LNCaP clone FGC (cell line): Measurements from ENCODE around the gene RNASE11.

Experiments used
- DNase-seq: peaks from one replicate; pipeline ENCODE4 v3.0.0-alpha.2; 2011; ENCODE audit warnings: low read depth
- H3K4me3 ChIP-seq: 2 replicates; pipeline ENCODE4 v1.5.1; 2011; ENCODE audit warnings: mild to moderate bottlenecking, low read depth, low read length, control low read depth
- CTCF ChIP-seq: IDR thresholded peaks from 2 replicates; pipeline ENCODE4 v1.5.1; 2012; ENCODE audit warnings: mild to moderate bottlenecking; ENCODE audit not compliant: control insufficient read depth, insufficient read depth; ENCODE audit errors: extremely low read depth

Gene RNASE11

GRCh38 chr14:20628063-20628854 lies 40.5 kb upstream of the RNASE11 start:
- no peak for DNase-seq
- no peak overlapping the region for H3K4me3 ChIP-seq
- TF ChIP-seq CTCF: no peak

- DNase-seq: no peak
- H3K4me3 ChIP-seq: no peak overlapping the region
- TF ChIP-seq CTCF: no peak
Observed at GRCh38 chr14:20627346-20628027, 39.7 kb upstream of the RNASE11 start.

- TF ChIP-seq CTCF: no peak
- no peak for DNase-seq
- no peak overlapping the region for H3K4me3 ChIP-seq
Observed at GRCh38 chr14:20626274-20626673, 38.5 kb upstream of the RNASE11 start.

- peak overlapping the region; percentile 17; the same call in 1 of the 2 replicates for H3K4me3 ChIP-seq
- no peak for TF ChIP-seq CTCF
- no peak for DNase-seq
Observed at GRCh38 chr14:20624495-20625070, 36.8 kb upstream of the RNASE11 start.

- no peak for DNase-seq
- H3K4me3 ChIP-seq: no peak overlapping the region
- no peak for TF ChIP-seq CTCF
Observed at GRCh38 chr14:20623798-20624197, 36.0 kb upstream of the RNASE11 start.

GRCh38 chr14:20622816-20623291 lies 35.1 kb upstream of the RNASE11 start:
- TF ChIP-seq CTCF: no peak
- no peak overlapping the region for H3K4me3 ChIP-seq
- DNase-seq: no peak
